OCI-LY7 (cell line): ENCODE measurements around the gene DPYD. TPM values are rescaled to one million over a fixed set of nuclear protein-coding genes. Genes with fewer than 3 reads are reported as not detected.

Experiments
- BruUV-seq: library from RNA; stranded (reverse); fragments of 400-500 nt; replicated peaks from 2 replicates; lab custom pipeline; 2021; lab: Mats Ljungman, UMichigan
- CTCF ChIA-PET: fragments of 300-600 bp; sonication (Branson Sonifier 250); formaldehyde crosslinking; loops from one replicate; lab custom pipeline; 2022; ENCODE audit warnings: antibody characterized with exemption; ENCODE audit not compliant: unreplicated experiment; lab: Charles Lee
- POLR2A ChIA-PET: fragments of 300-600 bp; sonication (Branson Sonifier 250); formaldehyde crosslinking; loops from one replicate; lab custom pipeline; 2022; ENCODE audit warnings: antibody characterized with exemption; lab: Charles Lee
- DNase-seq: peaks from one replicate; pipeline ENCODE4 v3.0.0-alpha.2; 2015; ENCODE audit warnings: low spot score
- H2AFZ ChIP-seq: fragments of 200-600 bp; sonication (generic), shearing (Covaris generic); 2 replicates; pipeline ENCODE4 v1.6.1; 2014; ENCODE audit warnings: mild to moderate bottlenecking, antibody characterized with exemption, low read length, moderate library complexity
- H3K27ac ChIP-seq: fragments of 200-600 bp; sonication (generic); 2 replicates; pipeline ENCODE4 v1.5.1; 2014; ENCODE audit warnings: mixed run types, low read depth, mild to moderate bottlenecking, moderate library complexity, low read length, inconsistent platforms; ENCODE audit not compliant: poor library complexity, severe bottlenecking
- H3K36me3 ChIP-seq: fragments of 200-600 bp; sonication (generic); 2 replicates; pipeline ENCODE4 v1.6.1; 2014; ENCODE audit warnings: mild to moderate bottlenecking, antibody characterized with exemption, low read length, moderate library complexity, mixed read lengths; ENCODE audit not compliant: insufficient read depth
- H3K4me1 ChIP-seq: fragments of 200-600 bp; sonication (generic); 2 replicates; pipeline ENCODE4 v1.5.1; 2014; ENCODE audit warnings: mild to moderate bottlenecking, low read length; ENCODE audit not compliant: insufficient read depth, poor library complexity, severe bottlenecking
- H3K4me2 ChIP-seq: fragments of 200-600 bp; sonication (generic); 2 replicates; pipeline ENCODE4 v1.6.1; 2014; ENCODE audit warnings: mild to moderate bottlenecking, low read length
- H3K4me3 ChIP-seq: fragments of 200-600 bp; sonication (generic); 2 replicates; pipeline ENCODE4 v1.5.1; 2014; ENCODE audit warnings: mild to moderate bottlenecking, low read depth, low read length; ENCODE audit not compliant: poor library complexity, severe bottlenecking
- H3K79me2 ChIP-seq: fragments of 200-600 bp; sonication (generic); 2 replicates; pipeline ENCODE4 v1.6.1; 2016; ENCODE audit warnings: low read depth, mild to moderate bottlenecking, low read length, moderate library complexity, mixed read lengths; ENCODE audit not compliant: insufficient read depth
- H3K9me2 ChIP-seq: fragments of 200-600 bp; sonication (generic); 2 replicates; pipeline ENCODE4 v1.6.1; 2016; ENCODE audit warnings: mild to moderate bottlenecking, low read length, mixed read lengths; ENCODE audit not compliant: insufficient read depth
- H3K9me3 ChIP-seq: fragments of 200-600 bp; sonication (generic); 2 replicates; pipeline ENCODE4 v1.6.1; 2014; ENCODE audit warnings: mild to moderate bottlenecking, mixed run types, low read length, mixed read lengths
- H4K20me1 ChIP-seq: fragments of 200-600 bp; sonication (generic); 2 replicates; pipeline ENCODE4 v1.6.1; 2014; ENCODE audit warnings: mild to moderate bottlenecking, antibody characterized with exemption, low read length, moderate library complexity, mixed read lengths; ENCODE audit not compliant: insufficient read depth
- CTCF ChIP-seq: fragments of 200-600 bp; sonication (generic); conservative IDR thresholded peaks from 2 replicates; pipeline ENCODE4 v1.5.1; 2014; ENCODE audit warnings: mild to moderate bottlenecking, antibody characterized with exemption, low read length, moderate library complexity, mixed read lengths
- EZH2phosphoT487 ChIP-seq: fragments of 200-600 bp; sonication (generic); IDR thresholded peaks from 2 replicates; pipeline ENCODE4 v1.6.1; 2018; ENCODE audit warnings: low read depth, borderline replicate concordance, mild to moderate bottlenecking, mixed run types, antibody characterized with exemption, low read length, moderate library complexity, mixed read lengths
- intact Hi-C: fragments of 100-400 bp; cut with micrococcal nuclease; formaldehyde crosslinking; loops from one replicate; pipeline ENCODE4 v1.10.0; 2022; ENCODE audit not compliant: unreplicated experiment
- total RNA-seq, 2 experiments: library from RNA; depleted of rRNA in 1 of 2; stranded (reverse); fragments of >200 nt in 1 of 2; shearing (Covaris generic) in 1 of 2; gene quantifications; 2 replicates each; pipeline ENCODE4 v1.2.3, GENCODE V29; 2014 to 2022

DPYD gene
- total RNA-seq, 2 experiments from 2014 or later = 5.5 to 13.4 TPM

GRCh38 chr1:97898948-97899347, 21.9 kb downstream of the DPYD start:
- no peak for TF ChIP-seq CTCF
- TF ChIP-seq EZH2phosphoT487 = no peak
- ChIA-PET POLR2A (no interaction called here), CTCF (no interaction called here)
- H3K36me3 ChIP-seq = no peaks in the 10 kb centered on the region
- no peak for DNase-seq
- BruUV-seq = no TSS peak
- no peak overlapping the region for H3K27ac ChIP-seq
- no peaks in the 10 kb centered on the region for H3K9me3 ChIP-seq
- H2AFZ ChIP-seq = no peak overlapping the region
- H4K20me1 ChIP-seq = no peaks in the 10 kb centered on the region
- H3K79me2 ChIP-seq = no peaks in the 10 kb centered on the region
- H3K9me2 ChIP-seq = no peaks in the 10 kb centered on the region
- H3K4me2 ChIP-seq = no peak overlapping the region
- intact Hi-C loops = no loop called here
- H3K4me3 ChIP-seq = no peak overlapping the region
- H3K4me1 ChIP-seq = no peaks in the 10 kb centered on the region

- no TSS peak for BruUV-seq
- intact Hi-C loops = no loop called here
- no peaks in the 10 kb centered on the region for H3K9me3 ChIP-seq
- no peak for DNase-seq
- H3K4me3 ChIP-seq = no peak overlapping the region
- H3K4me2 ChIP-seq = no peak overlapping the region
- ChIA-PET POLR2A (interaction anchor here (0.6 to 1.6 kb wide), 7 partner anchors 10 to 1396 kb away, joined by 3 to 9 read pairs (median 4); no protein-coding TSS in a partner anchor), CTCF (no interaction called here)
- H3K9me2 ChIP-seq = no peaks in the 10 kb centered on the region
- no peaks in the 10 kb centered on the region for H3K79me2 ChIP-seq
- H4K20me1 ChIP-seq = no peaks in the 10 kb centered on the region
- H2AFZ ChIP-seq = no peak overlapping the region
- no peaks in the 10 kb centered on the region for H3K36me3 ChIP-seq
- no peaks in the 10 kb centered on the region for H3K4me1 ChIP-seq
- TF ChIP-seq CTCF (no peak), EZH2phosphoT487 (no peak)
- H3K27ac ChIP-seq = no peak overlapping the region
Observed at GRCh38 chr1:97895278-97895677, 25.6 kb downstream of the DPYD start.

GRCh38 chr1:97893844-97894243, 27.0 kb downstream of the DPYD start:
- BruUV-seq = no TSS peak
- Histone ChIP-seq H3K79me2 (no peaks in the 10 kb centered on the region), H3K4me2 (no peak overlapping the region), H3K9me2 (no peaks in the 10 kb centered on the region), H3K9me3 (no peaks in the 10 kb centered on the region), H2AFZ (no peak overlapping the region), H3K4me3 (no peak overlapping the region), H3K36me3 (no peaks in the 10 kb centered on the region), H4K20me1 (no peaks in the 10 kb centered on the region), H3K27ac (no peak overlapping the region), H3K4me1 (no peaks in the 10 kb centered on the region)
- DNase-seq = no peak
- POLR2A ChIA-PET = no interaction called here
- no peak for TF ChIP-seq EZH2phosphoT487
- no peak for TF ChIP-seq CTCF
- CTCF ChIA-PET = no interaction called here
- intact Hi-C loops = loop anchor here (5.0 kb wide), 1 partner anchor 892 kb away; no protein-coding TSS in a partner anchor
